HG02798 (cell line): Measurements from ENCODE around the gene CSRNP3.

Source experiments
- ATAC-seq: cut with Tn5 transposase; IDR thresholded peaks from one replicate; pipeline ENCODE4 v1.9.1; 2021; ENCODE audit warnings: mild to moderate bottlenecking; ENCODE audit not compliant: unreplicated experiment, poor library complexity

CSRNP3 gene

GRCh38 chr2:165470361-165470760, 863 bp downstream of the CSRNP3 start:
- ATAC-seq = no peak

- ATAC-seq = no peak
Measured at GRCh38 chr2:165471349-165471950, 2.0 kb downstream of the CSRNP3 start.

- no peak for ATAC-seq
Measured at GRCh38 chr2:165472922-165473321, 3.4 kb downstream of the CSRNP3 start.

GRCh38 chr2:165474619-165475276, 5.2 kb downstream of the CSRNP3 start:
- no peak for ATAC-seq

- ATAC-seq = no peak
Measured at GRCh38 chr2:165475277-165476004, 5.9 kb downstream of the CSRNP3 start.

- ATAC-seq = no peak
Measured at GRCh38 chr2:165479856-165480255, 10.4 kb downstream of the CSRNP3 start.

- no peak for ATAC-seq
Measured at GRCh38 chr2:165494573-165494972, 25.1 kb downstream of the CSRNP3 start.

GRCh38 chr2:165497659-165498317, 28.3 kb downstream of the CSRNP3 start:
- no peak for ATAC-seq

GRCh38 chr2:165499131-165499530, 29.6 kb downstream of the CSRNP3 start:
- ATAC-seq = no peak

GRCh38 chr2:165500001-165500400, 30.5 kb downstream of the CSRNP3 start:
- ATAC-seq = no peak

GRCh38 chr2:165500816-165501215, 31.3 kb downstream of the CSRNP3 start:
- no peak for ATAC-seq

GRCh38 chr2:165505514-165505913, 36.0 kb downstream of the CSRNP3 start:
- ATAC-seq = no peak

GRCh38 chr2:165508927-165509326, 39.4 kb downstream of the CSRNP3 start:
- ATAC-seq = no peak

- no peak for ATAC-seq
Measured at GRCh38 chr2:165513479-165513878, 44.0 kb downstream of the CSRNP3 start.

- no peak for ATAC-seq
Measured at GRCh38 chr2:165518611-165519010, 49.1 kb downstream of the CSRNP3 start.

- ATAC-seq = no peak
Measured at GRCh38 chr2:165522719-165523118, 53.2 kb downstream of the CSRNP3 start.

- no peak for ATAC-seq
Measured at GRCh38 chr2:165524720-165525119, 55.2 kb downstream of the CSRNP3 start.

GRCh38 chr2:165528691-165529090, 59.2 kb downstream of the CSRNP3 start:
- ATAC-seq = no peak

GRCh38 chr2:165529130-165529529, 59.6 kb downstream of the CSRNP3 start:
- no peak for ATAC-seq

- no peak for ATAC-seq
Measured at GRCh38 chr2:165533331-165533730, 63.8 kb downstream of the CSRNP3 start.

GRCh38 chr2:165535471-165535870, 66.0 kb downstream of the CSRNP3 start:
- no peak for ATAC-seq
